Measurements from ENCODE around the gene HIP1R. TPM values are rescaled to one million over a fixed set of nuclear protein-coding genes. Genes with fewer than 3 reads are reported as not detected.

The HIP1R gene
- total RNA-seq, 1 donor from 2014 or later = 33.0 TPM

DNA sequence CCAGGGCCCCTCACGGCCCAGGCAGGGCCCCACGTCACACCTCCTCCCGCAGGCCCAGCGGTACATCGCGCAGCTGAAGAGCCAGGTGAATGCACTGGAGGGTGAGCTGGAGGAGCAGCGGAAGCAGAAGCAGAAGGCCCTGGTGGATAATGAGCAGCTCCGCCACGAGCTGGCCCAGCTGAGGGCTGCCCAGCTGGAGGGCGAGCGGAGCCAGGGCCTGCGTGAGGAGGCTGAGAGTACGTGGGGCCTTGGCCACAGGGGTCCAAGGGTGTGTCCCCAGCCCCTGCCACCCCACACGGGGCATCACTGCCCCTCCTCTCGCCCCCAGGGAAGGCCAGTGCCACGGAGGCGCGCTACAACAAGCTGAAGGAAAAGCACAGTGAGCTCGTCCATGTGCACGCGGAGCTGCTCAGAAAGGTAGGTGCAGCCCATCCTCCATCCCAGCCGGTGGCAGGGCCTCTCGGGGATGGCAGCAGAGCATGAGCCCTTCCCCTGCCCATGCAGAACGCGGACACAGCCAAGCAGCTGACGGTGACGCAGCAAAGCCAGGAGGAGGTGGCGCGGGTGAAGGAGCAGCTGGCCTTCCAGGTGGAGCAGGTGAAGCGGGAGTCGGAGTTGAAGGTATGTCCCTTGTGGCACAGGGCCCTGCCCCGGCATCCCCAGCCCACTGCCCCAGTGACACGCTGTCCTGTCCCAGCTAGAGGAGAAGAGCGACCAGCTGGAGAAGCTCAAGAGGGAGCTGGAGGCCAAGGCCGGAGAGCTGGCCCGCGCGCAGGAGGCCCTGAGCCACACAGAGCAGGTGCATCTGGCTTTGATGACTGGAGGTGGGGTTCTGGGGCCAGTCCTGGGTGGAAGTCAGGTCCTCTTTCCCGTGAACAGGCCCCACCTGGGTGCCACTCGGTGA lies 20.9 kb downstream of the HIP1R start:
- no peak overlapping the region for H3K27ac ChIP-seq
- H3K36me3 ChIP-seq = peaks cover 21% of the 10 kb centered on the region
- ATAC-seq (no peak), DNase-seq (no peak)
- intact Hi-C loops (cut with DNase I) = no loop called here
- peaks cover 5% of the 10 kb centered on the region for H3K4me1 ChIP-seq
- H3K9me3 ChIP-seq = no peaks in the 10 kb centered on the region
- TF ChIP-seq, protein P1, sequence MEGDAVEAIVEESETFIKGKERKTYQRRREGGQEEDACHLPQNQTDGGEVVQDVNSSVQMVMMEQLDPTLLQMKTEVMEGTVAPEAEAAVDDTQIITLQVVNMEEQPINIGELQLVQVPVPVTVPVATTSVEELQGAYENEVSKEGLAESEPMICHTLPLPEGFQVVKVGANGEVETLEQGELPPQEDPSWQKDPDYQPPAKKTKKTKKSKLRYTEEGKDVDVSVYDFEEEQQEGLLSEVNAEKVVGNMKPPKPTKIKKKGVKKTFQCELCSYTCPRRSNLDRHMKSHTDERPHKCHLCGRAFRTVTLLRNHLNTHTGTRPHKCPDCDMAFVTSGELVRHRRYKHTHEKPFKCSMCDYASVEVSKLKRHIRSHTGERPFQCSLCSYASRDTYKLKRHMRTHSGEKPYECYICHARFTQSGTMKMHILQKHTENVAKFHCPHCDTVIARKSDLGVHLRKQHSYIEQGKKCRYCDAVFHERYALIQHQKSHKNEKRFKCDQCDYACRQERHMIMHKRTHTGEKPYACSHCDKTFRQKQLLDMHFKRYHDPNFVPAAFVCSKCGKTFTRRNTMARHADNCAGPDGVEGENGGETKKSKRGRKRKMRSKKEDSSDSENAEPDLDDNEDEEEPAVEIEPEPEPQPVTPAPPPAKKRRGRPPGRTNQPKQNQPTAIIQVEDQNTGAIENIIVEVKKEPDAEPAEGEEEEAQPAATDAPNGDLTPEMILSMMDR (IDR thresholded peaks at IDR 0.05) = no peak
- no peak overlapping the region for H3K4me3 ChIP-seq
- no peaks in the 10 kb centered on the region for H3K27me3 ChIP-seq

DNA sequence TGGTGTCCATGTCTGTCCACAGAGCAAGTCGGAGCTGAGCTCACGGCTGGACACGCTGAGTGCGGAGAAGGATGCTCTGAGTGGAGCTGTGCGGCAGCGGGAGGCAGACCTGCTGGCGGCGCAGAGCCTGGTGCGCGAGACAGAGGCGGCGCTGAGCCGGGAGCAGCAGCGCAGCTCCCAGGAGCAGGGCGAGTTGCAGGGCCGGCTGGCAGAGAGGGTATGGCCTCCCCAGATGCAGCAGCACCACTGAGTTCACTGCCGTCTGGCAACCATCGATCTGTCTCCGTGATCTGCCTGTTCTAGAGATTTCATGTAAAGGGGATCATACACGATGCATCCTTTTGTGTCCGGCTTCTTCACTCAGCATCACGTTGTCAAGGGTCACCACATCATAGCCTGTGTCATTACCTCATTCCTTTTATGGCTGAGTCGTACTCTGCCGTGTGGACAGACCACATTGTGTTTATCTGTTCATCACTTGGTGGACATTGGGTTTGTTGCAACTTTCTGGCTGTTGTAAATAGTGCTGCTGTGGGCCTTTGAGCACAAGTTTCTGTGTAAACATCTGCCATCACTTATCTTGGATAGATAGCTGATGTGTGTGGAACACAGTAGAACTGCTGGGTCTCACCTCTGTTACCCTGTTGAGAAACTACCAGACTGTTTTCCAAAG lies 21.9 kb downstream of the HIP1R start:
- H3K36me3 ChIP-seq = peaks cover 21% of the 10 kb centered on the region
- intact Hi-C loops (cut with DNase I) = no loop called here
- TF ChIP-seq, protein P1 (IDR thresholded peaks at IDR 0.05) = no peak
- DNase-seq = no peak
- H3K27me3 ChIP-seq = no peaks in the 10 kb centered on the region
- no peak for ATAC-seq
- no peak overlapping the region for H3K27ac ChIP-seq
- no peaks in the 10 kb centered on the region for H3K9me3 ChIP-seq
- H3K4me1 ChIP-seq = peaks cover 7% of the 10 kb centered on the region
- no peak overlapping the region for H3K4me3 ChIP-seq

GRCh38 chr12:122858171-122858570 lies 22.9 kb downstream of the HIP1R start:
- intact Hi-C loops (cut with DNase I) = no loop called here
- no peaks in the 10 kb centered on the region for H3K9me3 ChIP-seq
- H3K36me3 ChIP-seq = peaks cover 21% of the 10 kb centered on the region
- DNase-seq (peak; percentile 81), ATAC-seq (peak; percentile 49)
- no peaks in the 10 kb centered on the region for H3K27me3 ChIP-seq
- TF ChIP-seq, protein P1 (IDR thresholded peaks at IDR 0.05) = no peak
- H3K4me1 ChIP-seq = peaks cover 12% of the 10 kb centered on the region
- H3K4me3 ChIP-seq = no peak overlapping the region
- no peak overlapping the region for H3K27ac ChIP-seq

DNA sequence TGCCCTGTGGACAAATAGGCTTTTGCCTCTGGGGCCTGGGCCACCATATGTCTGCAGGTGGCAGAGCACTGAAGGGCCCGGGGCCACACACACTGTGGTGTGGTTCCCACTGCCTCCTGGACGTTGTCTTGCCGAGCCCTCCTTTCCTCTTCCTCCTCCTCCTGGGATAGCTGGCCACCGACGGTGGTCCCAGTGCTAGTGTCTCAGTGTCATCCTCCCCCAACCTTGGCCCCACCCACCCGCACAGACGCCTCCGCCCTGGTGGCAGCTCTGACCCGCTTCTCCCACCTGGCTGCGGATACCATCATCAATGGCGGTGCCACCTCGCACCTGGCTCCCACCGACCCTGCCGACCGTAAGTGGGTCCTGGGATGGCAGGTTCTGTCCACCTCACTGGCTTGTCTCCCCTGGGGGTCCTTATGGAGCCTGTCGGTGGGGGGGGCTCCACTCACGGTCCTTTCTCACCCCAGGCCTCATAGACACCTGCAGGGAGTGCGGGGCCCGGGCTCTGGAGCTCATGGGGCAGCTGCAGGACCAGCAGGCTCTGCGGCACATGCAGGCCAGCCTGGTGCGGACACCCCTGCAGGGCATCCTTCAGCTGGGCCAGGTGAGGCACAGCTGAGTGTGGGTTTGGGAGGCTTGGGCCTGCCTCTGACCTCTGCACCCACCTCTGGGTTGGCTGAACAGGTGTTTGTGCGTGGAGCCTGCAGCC lies 23.5 kb downstream of the HIP1R start:
- no peak overlapping the region for H3K27ac ChIP-seq
- H3K27me3 ChIP-seq = no peaks in the 10 kb centered on the region
- no peaks in the 10 kb centered on the region for H3K9me3 ChIP-seq
- H3K4me1 ChIP-seq = peaks cover 16% of the 10 kb centered on the region
- intact Hi-C loops (cut with DNase I) = no loop called here
- peaks cover 21% of the 10 kb centered on the region for H3K36me3 ChIP-seq
- TF ChIP-seq, protein P1 (IDR thresholded peaks at IDR 0.05) = no peak
- no peak for DNase-seq
- no peak overlapping the region for H3K4me3 ChIP-seq
- no peak for ATAC-seq

DNA sequence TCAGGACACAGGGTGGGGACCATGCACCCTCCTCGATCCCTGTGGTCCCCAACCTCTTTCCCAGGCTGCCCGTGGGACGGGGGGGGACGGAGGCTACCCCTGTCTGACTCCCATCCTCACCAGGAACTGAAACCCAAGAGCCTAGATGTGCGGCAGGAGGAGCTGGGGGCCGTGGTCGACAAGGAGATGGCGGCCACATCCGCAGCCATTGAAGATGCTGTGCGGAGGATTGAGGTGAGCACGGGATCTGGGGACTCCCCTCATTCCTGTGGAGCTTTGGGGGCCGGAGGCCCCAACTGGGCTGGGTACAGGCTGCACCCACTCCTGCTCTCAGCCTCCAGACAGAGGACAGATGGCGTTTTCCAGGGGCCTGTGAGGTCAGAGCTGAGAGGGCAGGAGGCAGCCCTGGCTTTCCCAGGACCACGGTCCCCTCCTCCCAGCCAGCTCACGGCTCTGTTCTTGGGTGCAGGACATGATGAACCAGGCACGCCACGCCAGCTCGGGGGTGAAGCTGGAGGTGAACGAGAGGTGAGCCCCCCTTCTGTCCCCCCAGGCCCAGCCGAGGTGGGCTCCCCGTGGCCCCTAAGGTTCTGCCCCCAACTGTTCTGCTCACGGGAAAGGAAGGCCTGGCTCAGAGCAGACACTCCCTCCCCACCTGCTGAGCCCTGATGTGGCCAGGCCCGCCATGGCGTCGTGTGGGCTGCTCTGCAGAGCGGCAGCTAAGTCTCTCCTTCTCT lies 24.2 kb downstream of the HIP1R start:
- peak; percentile 66 for DNase-seq
- H3K36me3 ChIP-seq = peaks cover 21% of the 10 kb centered on the region

More for the DNA sequence above, 24.2 kb downstream of the HIP1R start:
- H3K27ac ChIP-seq = no peak overlapping the region
- intact Hi-C loops (cut with DNase I) = loop anchor here (2.0 kb wide), 1 partner anchor 91 kb away; no protein-coding TSS in a partner anchor
- peaks cover 16% of the 10 kb centered on the region for H3K4me1 ChIP-seq
- ATAC-seq = no peak
- H3K27me3 ChIP-seq = no peaks in the 10 kb centered on the region
- no peak overlapping the region for H3K4me3 ChIP-seq
- TF ChIP-seq, protein P1 (IDR thresholded peaks at IDR 0.05) = no peak
- no peaks in the 10 kb centered on the region for H3K9me3 ChIP-seq
